Lower lobe of right lung (tissue), 2 donors: Measurements from ENCODE around the gene GALP. TPM values are rescaled to one million over a fixed set of nuclear protein-coding genes. Genes with fewer than 3 reads are reported as not detected.
"Not testable (repeated sequence)": the region's sequence is repeated elsewhere in the genome, so short reads cannot be mapped to it uniquely, and the experiment has no call there.

Experiments
- ATAC-seq, 2 donors: fragments of 200-7000 bp; cut with Tn5 transposase; one replicate each; pipeline ENCODE4 v1.9.1; 2020 to 2022; ENCODE audit warnings: mild to moderate bottlenecking in 2 of 2, moderate library complexity in 2 of 2
- DNase-seq: peaks from one replicate; pipeline ENCODE4 v3.0.0-alpha.2; 2020
- H3K27ac ChIP-seq: fragments of 200-600 bp; one replicate; pipeline ENCODE4 v1.8.0; 2022
- H3K27me3 ChIP-seq: fragments of 200-600 bp; one replicate; pipeline ENCODE4 v1.8.0; 2022; ENCODE audit warnings: low read depth
- H3K36me3 ChIP-seq: fragments of 200-600 bp; one replicate; pipeline ENCODE4 v1.8.0; 2022; ENCODE audit warnings: mild to moderate bottlenecking
- H3K4me1 ChIP-seq: fragments of 200-600 bp; one replicate; pipeline ENCODE4 v1.8.0; 2022
- H3K4me3 ChIP-seq: fragments of 200-600 bp; one replicate; pipeline ENCODE4 v1.8.0; 2022; ENCODE audit warnings: mild to moderate bottlenecking
- H3K9me3 ChIP-seq: fragments of 200-600 bp; one replicate; pipeline ENCODE4 v1.8.0; 2022
- intact Hi-C: fragments of 100-400 bp; cut with DNase I; formaldehyde crosslinking; loops from one replicate; pipeline ENCODE4 v1.11.0; 2022
- total RNA-seq: library from RNA; stranded (reverse); fragmentation: NEBNext Ultra II Directional; extraction: Animal tissue kit (Norgen Biotek cat#: 25700); gene quantifications from one replicate; pipeline ENCODE4 v1.2.1, GENCODE V29; 2021
- TF ChIP-seq, protein P1 (sequence below): fragments of 200-600 bp; IDR thresholded peaks from one replicate; pipeline ENCODE4 v1.8.0; 2022; ENCODE audit warnings: antibody characterized with exemption, mild to moderate bottlenecking
- donor health status: DM: no; HTN: yes; CAD: no; lungs with severe emphysema.

Gene GALP
- total RNA-seq, 1 donor from 2014 or later = not detected

DNA sequence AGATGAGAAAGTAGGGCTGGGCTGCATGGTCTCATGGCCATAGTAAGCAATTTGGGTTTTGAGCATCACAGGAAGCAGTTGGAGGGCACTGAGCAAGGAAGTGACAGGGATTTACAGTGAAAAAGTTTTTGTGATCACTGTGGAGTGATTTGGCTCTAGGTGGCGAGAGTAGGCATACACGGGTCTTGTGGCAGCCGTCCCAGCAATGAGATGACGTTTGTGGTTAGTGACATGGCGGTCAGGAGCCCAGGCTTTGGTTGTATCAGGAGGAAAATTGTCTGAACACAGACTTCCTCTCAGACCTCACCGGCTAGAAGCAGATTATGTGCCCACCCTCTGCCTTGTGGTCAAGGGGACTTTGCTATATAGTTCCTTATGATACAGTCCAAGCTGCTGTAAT, 31.4 kb upstream of the GALP start:
- Histone ChIP-seq H3K4me3 (no peak overlapping the region), H3K27ac (peak overlapping the region; percentile 43), H3K9me3 (no peaks in the 10 kb centered on the region), H3K27me3 (no peaks in the 10 kb centered on the region), H3K4me1 (peaks cover 37% of the 10 kb centered on the region), H3K36me3 (peaks cover 29% of the 10 kb centered on the region)
- TF ChIP-seq, protein P1, sequence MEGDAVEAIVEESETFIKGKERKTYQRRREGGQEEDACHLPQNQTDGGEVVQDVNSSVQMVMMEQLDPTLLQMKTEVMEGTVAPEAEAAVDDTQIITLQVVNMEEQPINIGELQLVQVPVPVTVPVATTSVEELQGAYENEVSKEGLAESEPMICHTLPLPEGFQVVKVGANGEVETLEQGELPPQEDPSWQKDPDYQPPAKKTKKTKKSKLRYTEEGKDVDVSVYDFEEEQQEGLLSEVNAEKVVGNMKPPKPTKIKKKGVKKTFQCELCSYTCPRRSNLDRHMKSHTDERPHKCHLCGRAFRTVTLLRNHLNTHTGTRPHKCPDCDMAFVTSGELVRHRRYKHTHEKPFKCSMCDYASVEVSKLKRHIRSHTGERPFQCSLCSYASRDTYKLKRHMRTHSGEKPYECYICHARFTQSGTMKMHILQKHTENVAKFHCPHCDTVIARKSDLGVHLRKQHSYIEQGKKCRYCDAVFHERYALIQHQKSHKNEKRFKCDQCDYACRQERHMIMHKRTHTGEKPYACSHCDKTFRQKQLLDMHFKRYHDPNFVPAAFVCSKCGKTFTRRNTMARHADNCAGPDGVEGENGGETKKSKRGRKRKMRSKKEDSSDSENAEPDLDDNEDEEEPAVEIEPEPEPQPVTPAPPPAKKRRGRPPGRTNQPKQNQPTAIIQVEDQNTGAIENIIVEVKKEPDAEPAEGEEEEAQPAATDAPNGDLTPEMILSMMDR = no peak
- DNase-seq (no peak), ATAC-seq (no peak)
- intact Hi-C loops = no loop called here

DNA sequence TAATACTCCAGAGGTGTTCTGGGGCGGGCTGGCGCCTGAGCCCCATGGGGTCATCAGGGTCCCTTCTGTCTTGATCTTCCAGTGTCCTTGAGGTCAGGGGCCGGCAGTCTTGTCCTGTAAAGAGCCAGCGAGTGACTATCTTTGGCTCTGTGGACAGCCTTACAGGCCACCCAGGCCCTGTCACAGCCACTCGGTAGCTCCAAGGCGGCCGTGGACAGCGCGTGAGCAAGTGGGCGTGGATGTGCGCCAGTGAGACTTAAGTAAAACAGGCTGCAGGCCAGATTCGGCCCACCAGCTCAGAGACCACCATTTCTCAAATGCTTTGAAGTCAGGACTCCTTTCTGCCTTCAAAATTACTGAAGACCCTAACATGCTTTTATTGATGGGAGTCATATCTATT, 31.0 kb upstream of the GALP start:
- Histone ChIP-seq H3K4me1 (peaks cover 33% of the 10 kb centered on the region), H3K9me3 (no peaks in the 10 kb centered on the region), H3K4me3 (no peak overlapping the region), H3K36me3 (peaks cover 29% of the 10 kb centered on the region), H3K27ac (peak overlapping the region; percentile 43), H3K27me3 (no peaks in the 10 kb centered on the region)
- intact Hi-C loops = no loop called here
- DNase-seq (no peak), ATAC-seq (no peak)
- TF ChIP-seq, protein P1 = no peak

DNA sequence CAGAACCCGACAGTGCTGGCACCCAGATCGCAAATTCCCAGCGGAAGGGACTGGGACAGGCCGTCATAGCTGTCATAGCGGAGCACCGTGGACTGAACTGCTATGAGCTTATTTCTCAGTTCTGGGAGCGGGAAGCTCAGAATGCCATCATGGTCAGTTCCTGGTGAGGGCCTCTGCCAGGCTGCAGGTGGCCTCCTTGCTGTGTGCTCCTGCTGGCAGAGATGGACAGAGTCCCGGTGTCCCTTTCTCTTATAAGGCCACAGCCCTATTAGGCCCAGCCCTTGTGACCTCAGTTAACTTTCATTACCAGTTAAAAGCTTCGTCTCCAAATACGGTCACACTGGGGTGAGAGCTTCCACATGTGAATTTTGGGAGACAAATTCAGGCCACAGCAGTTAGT, 30.1 kb upstream of the GALP start:
- peaks cover 32% of the 10 kb centered on the region for H3K36me3 ChIP-seq
- H3K27me3 ChIP-seq = no peaks in the 10 kb centered on the region
- no peak overlapping the region for H3K4me3 ChIP-seq
- intact Hi-C loops = no loop called here
- DNase-seq (no peak), ATAC-seq (no peak)
- no peaks in the 10 kb centered on the region for H3K9me3 ChIP-seq
- H3K27ac ChIP-seq = no peak overlapping the region
- TF ChIP-seq, protein P1 = no peak
- H3K4me1 ChIP-seq = peaks cover 27% of the 10 kb centered on the region

DNA sequence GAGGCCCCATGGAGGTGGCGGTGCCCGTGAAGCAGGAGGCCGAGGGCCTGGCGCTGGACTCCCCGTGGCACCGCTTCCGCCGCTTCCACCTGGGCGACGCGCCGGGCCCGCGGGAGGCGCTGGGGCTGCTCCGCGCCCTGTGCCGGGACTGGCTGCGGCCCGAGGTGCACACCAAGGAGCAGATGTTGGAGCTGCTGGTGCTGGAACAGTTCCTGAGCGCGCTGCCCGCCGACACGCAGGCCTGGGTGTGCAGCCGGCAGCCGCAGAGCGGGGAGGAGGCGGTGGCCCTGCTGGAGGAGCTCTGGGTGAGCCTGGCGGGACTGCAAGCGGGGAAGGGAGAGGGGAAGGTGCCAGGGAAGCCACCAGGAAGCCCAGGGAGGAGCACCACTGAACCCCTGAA, 28.9 kb upstream of the GALP start:
- no peaks in the 10 kb centered on the region for H3K9me3 ChIP-seq
- H3K4me1 ChIP-seq = peaks cover 24% of the 10 kb centered on the region
- DNase-seq (no peak), ATAC-seq (no peak)
- no peak overlapping the region for H3K4me3 ChIP-seq
- H3K27me3 ChIP-seq = no peaks in the 10 kb centered on the region
- TF ChIP-seq, protein P1 = no peak
- peaks cover 32% of the 10 kb centered on the region for H3K36me3 ChIP-seq
- no peak overlapping the region for H3K27ac ChIP-seq
- intact Hi-C loops = no loop called here

DNA sequence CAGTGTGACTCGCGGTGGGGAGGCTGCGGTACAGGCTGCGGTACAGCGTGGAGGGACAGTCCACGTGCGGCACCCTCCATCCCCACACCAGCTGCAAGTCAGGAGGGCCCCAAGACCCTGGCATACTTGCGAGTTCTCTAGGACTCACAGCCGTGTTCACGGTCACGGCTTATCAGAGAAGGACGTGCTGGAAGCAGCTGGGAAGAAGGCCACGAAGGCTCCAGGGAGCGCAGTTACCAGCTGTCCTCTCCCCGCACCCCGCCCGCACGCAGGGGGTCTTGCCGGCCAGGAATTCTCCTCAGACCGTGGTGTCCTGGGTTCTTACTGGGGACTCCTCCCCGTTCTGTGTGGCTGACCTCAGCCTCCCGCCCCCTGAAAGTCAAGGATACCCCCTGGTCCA, 28.5 kb upstream of the GALP start:
- peaks cover 32% of the 10 kb centered on the region for H3K36me3 ChIP-seq
- intact Hi-C loops = no loop called here
- no peak overlapping the region for H3K4me3 ChIP-seq
- H3K27me3 ChIP-seq = no peaks in the 10 kb centered on the region
- no peak overlapping the region for H3K27ac ChIP-seq
- no peak for DNase-seq
- no peak for ATAC-seq
- H3K4me1 ChIP-seq = peaks cover 23% of the 10 kb centered on the region
- TF ChIP-seq, protein P1 = no peak
- H3K9me3 ChIP-seq = no peaks in the 10 kb centered on the region

DNA sequence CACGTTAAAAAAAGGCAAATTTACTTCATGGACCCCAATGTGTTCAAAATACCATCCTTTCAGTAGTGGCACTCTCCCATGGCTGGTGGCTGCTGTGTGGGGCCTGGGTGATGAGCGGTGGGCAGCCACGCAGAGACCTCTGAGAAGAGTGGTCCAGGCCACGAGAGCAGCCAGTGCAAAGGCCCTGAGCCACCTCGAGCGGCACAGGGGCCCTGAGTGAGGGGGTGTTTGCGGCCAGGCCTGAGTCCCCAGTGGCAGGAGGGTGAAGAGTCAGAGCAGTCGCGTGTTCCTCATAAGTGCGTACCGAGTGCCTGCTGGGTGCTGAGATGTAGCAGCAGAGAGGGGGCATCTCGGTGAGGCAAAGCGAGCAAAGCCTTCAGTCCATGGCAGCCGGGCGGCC, 27.7 kb upstream of the GALP start:
- no peak overlapping the region for H3K27ac ChIP-seq
- no peaks in the 10 kb centered on the region for H3K9me3 ChIP-seq
- H3K4me1 ChIP-seq = peaks cover 21% of the 10 kb centered on the region
- no peak overlapping the region for H3K4me3 ChIP-seq
- TF ChIP-seq, protein P1 = no peak
- peaks cover 32% of the 10 kb centered on the region for H3K36me3 ChIP-seq
- no peaks in the 10 kb centered on the region for H3K27me3 ChIP-seq
- ATAC-seq (no peak), DNase-seq (no peak)
- intact Hi-C loops = no loop called here

DNA sequence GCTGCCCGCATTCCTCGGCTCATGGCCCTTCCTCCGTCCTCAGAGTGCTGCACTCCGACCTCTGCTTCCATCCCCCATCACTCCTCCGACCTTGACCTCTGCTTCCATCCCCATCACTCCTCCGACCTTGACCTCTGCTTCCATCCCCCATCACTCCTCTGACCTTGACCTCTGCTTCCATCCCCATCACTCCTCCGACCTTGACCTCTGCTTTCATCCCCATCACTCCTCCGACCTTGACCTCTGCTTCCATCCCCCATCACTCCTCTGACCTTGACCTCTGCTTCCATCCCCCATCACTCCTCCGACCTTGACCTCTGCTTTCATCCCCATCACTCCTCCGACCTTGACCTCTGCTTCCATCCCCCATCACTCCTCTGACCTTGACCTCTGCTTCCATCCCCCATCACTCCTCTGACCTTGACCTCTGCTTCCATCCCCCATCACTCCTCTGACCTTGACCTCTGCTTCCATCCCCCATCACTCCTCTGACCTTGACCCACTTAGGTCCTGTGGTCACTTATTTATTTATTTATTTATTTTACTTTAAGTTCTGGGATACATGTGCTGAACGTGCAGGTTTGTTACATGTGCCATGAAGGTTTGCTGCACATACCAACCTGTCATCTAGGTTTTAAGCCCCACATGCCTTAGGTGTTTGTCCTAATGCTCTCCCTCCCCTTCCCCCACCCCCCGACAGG, 26.7 kb upstream of the GALP start:
- H3K4me3 ChIP-seq, intact Hi-C loops, DNase-seq, ATAC-seq, H3K27ac ChIP-seq, H3K27me3 ChIP-seq, H3K9me3 ChIP-seq: not testable (repeated sequence)
- Histone ChIP-seq H3K36me3 (peaks cover 32% of the 10 kb centered on the region), H3K4me1 (peaks cover 11% of the 10 kb centered on the region)
